Muscle layer of colon (tissue), 2 donors: ENCODE data around the gene SERGEF.
"Not testable (repeated sequence)": the region's sequence is repeated elsewhere in the genome, so short reads cannot be mapped to it uniquely, and the experiment has no call there.

Experiments
- H3K27ac ChIP-seq: one replicate; pipeline ENCODE4 v1.7.0; 2013; ENCODE audit warnings: low read depth, mild to moderate bottlenecking, low read length, moderate library complexity
- H3K27me3 ChIP-seq, 2 donors: one replicate each; pipeline ENCODE4 v1.7.0; 2013; ENCODE audit warnings: low read length in 2 of 2, mild to moderate bottlenecking in 2 of 2; ENCODE audit not compliant: insufficient read depth in 2 of 2, control insufficient read depth in 1 of 2
- H3K36me3 ChIP-seq: one replicate; pipeline ENCODE4 v1.7.0; 2013; ENCODE audit warnings: mild to moderate bottlenecking, low read length; ENCODE audit not compliant: insufficient read depth
- H3K4me1 ChIP-seq: one replicate; pipeline ENCODE4 v1.7.0; 2013; ENCODE audit warnings: mild to moderate bottlenecking, low read length; ENCODE audit not compliant: insufficient read depth
- H3K4me3 ChIP-seq, 2 donors: one replicate each; pipeline ENCODE4 v1.7.0; 2013; ENCODE audit warnings: low read length in 2 of 2, low read depth in 1 of 2, mild to moderate bottlenecking in 1 of 2, moderate library complexity in 1 of 2
- H3K9ac ChIP-seq: one replicate; pipeline ENCODE4 v1.7.0; 2013; ENCODE audit warnings: low read length
- H3K9me3 ChIP-seq: one replicate; pipeline ENCODE4 v1.7.0; 2013; ENCODE audit warnings: mild to moderate bottlenecking, low read length
- donor health status: abdominal sarcoma.
- donor health status: Adenocarcinoma of cecum.

The SERGEF gene

GRCh38 chr11:18014876-18015275 lies 2.0 kb upstream of the SERGEF start:
- Histone ChIP-seq H3K27me3 (no peaks in the 10 kb centered on the region), H3K4me3 (no peak overlapping the region), H3K36me3 (no peaks in the 10 kb centered on the region), H3K9me3 (no peaks in the 10 kb centered on the region), H3K9ac (no peak overlapping the region), H3K4me1 (peaks cover 5% of the 10 kb centered on the region), H3K27ac (no peak overlapping the region)

- Histone ChIP-seq H3K36me3 (no peaks in the 10 kb centered on the region), H3K4me3 (peak overlapping the region; percentile 78 to 83), H3K27ac (peak overlapping the region; percentile 85), H3K27me3 (no peaks in the 10 kb centered on the region), H3K4me1 (peaks cover 5% of the 10 kb centered on the region), H3K9ac (peak overlapping the region; percentile 41), H3K9me3 (no peaks in the 10 kb centered on the region)
These were observed 1.1 kb upstream of the SERGEF start for GRCh38 chr11:18013790-18014507.

GRCh38 chr11:18012122-18012905 lies 533 bp downstream of the SERGEF start:
- Histone ChIP-seq H3K27ac (peak overlapping the region; percentile 27), H3K9me3 (no peaks in the 10 kb centered on the region), H3K9ac (peak overlapping the region; percentile 41), H3K4me3 (peak overlapping the region; percentile 78 to 83), H3K36me3 (no peaks in the 10 kb centered on the region), H3K4me1 (peaks cover 5% of the 10 kb centered on the region), H3K27me3 (no peaks in the 10 kb centered on the region)

GRCh38 chr11:18011633-18012032 lies 1.2 kb downstream of the SERGEF start:
- peak overlapping the region; percentile 41 for H3K9ac ChIP-seq
- no peaks in the 10 kb centered on the region for H3K36me3 ChIP-seq
- H3K4me1 ChIP-seq: peaks cover 5% of the 10 kb centered on the region
- no peak overlapping the region for H3K27ac ChIP-seq
- H3K9me3 ChIP-seq: no peaks in the 10 kb centered on the region
- H3K4me3 ChIP-seq: no peak overlapping the region
- H3K27me3 ChIP-seq: no peaks in the 10 kb centered on the region

GRCh38 chr11:18010977-18011586 lies 1.8 kb downstream of the SERGEF start:
- H3K9ac ChIP-seq: no peak overlapping the region
- H3K9me3 ChIP-seq: no peaks in the 10 kb centered on the region
- peaks cover 5% of the 10 kb centered on the region for H3K4me1 ChIP-seq
- H3K36me3 ChIP-seq: no peaks in the 10 kb centered on the region
- no peaks in the 10 kb centered on the region for H3K27me3 ChIP-seq
- H3K4me3 ChIP-seq: no peak overlapping the region
- no peak overlapping the region for H3K27ac ChIP-seq

- H3K36me3 ChIP-seq: no peaks in the 10 kb centered on the region
- no peak overlapping the region for H3K9ac ChIP-seq
- H3K9me3 ChIP-seq: no peaks in the 10 kb centered on the region
- H3K27me3 ChIP-seq: no peaks in the 10 kb centered on the region
- H3K27ac ChIP-seq: no peak overlapping the region
- no peak overlapping the region for H3K4me3 ChIP-seq
- peaks cover 5% of the 10 kb centered on the region for H3K4me1 ChIP-seq
These were observed 2.7 kb downstream of the SERGEF start for GRCh38 chr11:18010121-18010670.

- Histone ChIP-seq H3K4me3 (no peak overlapping the region), H3K9me3 (no peaks in the 10 kb centered on the region), H3K36me3 (peaks cover 17% of the 10 kb centered on the region)
These were observed 7.3 kb downstream of the SERGEF start for GRCh38 chr11:18005376-18006129.

GRCh38 chr11:18001191-18001590 lies 11.7 kb downstream of the SERGEF start:
- no peaks in the 10 kb centered on the region for H3K27me3 ChIP-seq
- H3K27ac ChIP-seq: no peak overlapping the region
- no peaks in the 10 kb centered on the region for H3K9me3 ChIP-seq
- H3K4me3 ChIP-seq: no peak overlapping the region
- H3K36me3 ChIP-seq: peaks cover 26% of the 10 kb centered on the region
- no peaks in the 10 kb centered on the region for H3K4me1 ChIP-seq
- H3K9ac ChIP-seq: no peak overlapping the region

More at GRCh38 chr11:18005376-18006129, 7.3 kb downstream of the SERGEF start:
- H3K27me3 ChIP-seq: no peaks in the 10 kb centered on the region
- no peak overlapping the region for H3K9ac ChIP-seq
- H3K4me1 ChIP-seq: no peaks in the 10 kb centered on the region
- H3K27ac ChIP-seq: no peak overlapping the region

GRCh38 chr11:18000760-18001159 lies 12.1 kb downstream of the SERGEF start:
- H3K27me3 ChIP-seq: no peaks in the 10 kb centered on the region
- no peak overlapping the region for H3K27ac ChIP-seq
- H3K9ac ChIP-seq: no peak overlapping the region
- H3K9me3 ChIP-seq: no peaks in the 10 kb centered on the region
- H3K4me3 ChIP-seq: no peak overlapping the region
- H3K4me1 ChIP-seq: no peaks in the 10 kb centered on the region
- peaks cover 30% of the 10 kb centered on the region for H3K36me3 ChIP-seq

GRCh38 chr11:18000128-18000527 lies 12.7 kb downstream of the SERGEF start:
- H3K9ac ChIP-seq, H3K4me3 ChIP-seq, H3K27ac ChIP-seq, H3K4me1 ChIP-seq, H3K9me3 ChIP-seq, H3K27me3 ChIP-seq: not testable (repeated sequence)
- peaks cover 36% of the 10 kb centered on the region for H3K36me3 ChIP-seq

GRCh38 chr11:17992916-17993315 lies 19.9 kb downstream of the SERGEF start:
- no peaks in the 10 kb centered on the region for H3K4me1 ChIP-seq
- H3K4me3 ChIP-seq: no peak overlapping the region
- H3K27me3 ChIP-seq: no peaks in the 10 kb centered on the region
- H3K9me3 ChIP-seq: no peaks in the 10 kb centered on the region
- H3K9ac ChIP-seq: no peak overlapping the region
- H3K36me3 ChIP-seq: peaks cover 23% of the 10 kb centered on the region
- H3K27ac ChIP-seq: no peak overlapping the region
